Panc1 (cell line): ENCODE data around the gene MTO1. TPM values are rescaled to one million over a fixed set of nuclear protein-coding genes. Genes with fewer than 3 reads are reported as not detected.

ENCODE experiments used
- ATAC-seq: fragments of 200-7000 bp; cut with Tn5 transposase; 2 replicates; pipeline ENCODE4 v1.9.1; 2020; ENCODE audit warnings: mild to moderate bottlenecking, moderate library complexity
- BruUV-seq: library from RNA; stranded (reverse); fragments of 400-500 nt; replicated peaks from 2 replicates; lab custom pipeline; 2021; lab: Mats Ljungman, UMichigan
- CTCF ChIA-PET: fragments of 300-600 bp; sonication (Branson Sonifier 250); formaldehyde crosslinking; loops from one replicate; lab custom pipeline; 2022; ENCODE audit warnings: antibody characterized with exemption; lab: Charles Lee
- POLR2A ChIA-PET: fragments of 300-600 bp; sonication (Branson Sonifier 250); formaldehyde crosslinking; loops from one replicate; lab custom pipeline; 2022; ENCODE audit warnings: antibody characterized with exemption; lab: Charles Lee
- DNase-seq: peaks from one replicate; pipeline ENCODE4 v3.0.0-alpha.2; 2010; ENCODE audit warnings: low read depth, low spot score
- H3K27ac ChIP-seq: 2 replicates; pipeline ENCODE4 v1.5.1; 2011; ENCODE audit warnings: mild to moderate bottlenecking, low read length, inconsistent platforms
- H3K27me3 ChIP-seq: fragments of 200-500 bp; sonication (Bioruptor generic); 2 replicates; pipeline ENCODE4 v1.6.0; 2014; ENCODE audit warnings: low read length, inconsistent platforms; ENCODE audit not compliant: control insufficient read depth, insufficient read depth
- H3K36me3 ChIP-seq: fragments of 200-500 bp; sonication (Bioruptor generic); 2 replicates; pipeline ENCODE4 v1.5.1; 2014; ENCODE audit warnings: inconsistent platforms, mild to moderate bottlenecking, low read length, moderate library complexity; ENCODE audit not compliant: control insufficient read depth, insufficient read depth
- H3K4me1 ChIP-seq: 2 replicates; pipeline ENCODE4 v1.5.1; 2011; ENCODE audit warnings: inconsistent platforms, mild to moderate bottlenecking, low read length, moderate library complexity; ENCODE audit not compliant: control insufficient read depth, insufficient read depth
- H3K4me3 ChIP-seq, 2 experiments: 2 replicates each; pipeline ENCODE4 v1.5.1; 2011 to 2012; ENCODE audit warnings: low read depth in 2 of 2, low read length in 2 of 2, mild to moderate bottlenecking in 2 of 2, inconsistent platforms in 1 of 2, moderate library complexity in 1 of 2
- H3K9me3 ChIP-seq: fragments of 200-500 bp; sonication (Bioruptor generic); 2 replicates; pipeline ENCODE4 v1.5.1; 2014; ENCODE audit warnings: low read depth, mild to moderate bottlenecking, inconsistent platforms, low read length, moderate library complexity; ENCODE audit not compliant: control insufficient read depth, insufficient read depth
- CTCF ChIP-seq: fragments of 450-650 bp; IDR thresholded peaks from 2 replicates; pipeline ENCODE4 v1.5.1; 2017; ENCODE audit warnings: mild to moderate bottlenecking
- POLR2AphosphoS5 ChIP-seq: IDR thresholded peaks from 2 replicates; pipeline ENCODE4 v1.6.1; 2012; ENCODE audit warnings: mild to moderate bottlenecking, low read depth, low read length, moderate library complexity
- SIN3A ChIP-seq: IDR thresholded peaks from 2 replicates; pipeline ENCODE4 v1.6.1; 2012; ENCODE audit warnings: low read depth, mild to moderate bottlenecking, low read length, moderate library complexity, borderline replicate concordance; ENCODE audit not compliant: insufficient read depth
- TCF7L2 ChIP-seq: IDR thresholded peaks from 2 replicates; pipeline ENCODE4 v1.6.1; 2011; ENCODE audit warnings: mild to moderate bottlenecking, low read depth, low read length, inconsistent platforms
- in situ Hi-C: cut with HindIII; loops from 2 replicates; pipeline ENCODE4 v1.10.0; 2016; ENCODE audit warnings: low sequenced_read_pairs, low pct_unique_long_range_greater_than_20kb
- intact Hi-C: fragments of 100-400 bp; cut with micrococcal nuclease; formaldehyde crosslinking; loops from one replicate; pipeline ENCODE4 v1.10.0; 2022; ENCODE audit not compliant: unreplicated experiment
- total RNA-seq: library from RNA; stranded (reverse); gene quantifications from one replicate; pipeline ENCODE4 v1.2.1, GENCODE V29; 2021; ENCODE audit not compliant: unreplicated experiment
- TF ChIP-seq, protein P1 (sequence below), 2 experiments: IDR thresholded peaks; 2 replicates each; pipeline ENCODE4 v1.6.1; 2011 to 2012; ENCODE audit warnings: low read depth in 2 of 2, control low read depth in 1 of 2, low read length in 1 of 2, mild to moderate bottlenecking in 1 of 2, moderate library complexity in 1 of 2; ENCODE audit not compliant: insufficient read depth in 1 of 2

MTO1 gene
- total RNA-seq, 1 experiment from 2014 or later: 57.9 TPM

DNA sequence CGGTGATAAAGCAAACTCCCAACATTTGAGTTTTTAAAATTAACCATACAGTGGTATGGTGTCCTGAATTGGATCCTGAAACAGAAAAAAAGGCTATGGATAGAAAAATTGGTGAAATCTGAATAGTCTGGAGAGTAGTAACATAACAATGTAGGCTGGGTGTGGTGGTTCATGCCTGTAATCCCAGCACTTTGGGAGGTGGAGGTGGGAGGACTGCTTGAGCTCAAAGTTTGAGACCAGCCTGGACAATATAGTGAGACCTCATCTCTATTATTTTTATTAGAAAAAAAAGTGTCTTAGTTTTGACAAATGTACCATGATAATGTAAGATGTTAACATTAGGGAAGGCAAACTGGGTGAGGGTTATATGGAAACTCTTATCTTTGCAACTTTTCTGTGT, 48.3 kb downstream of the MTO1 start:
- H3K9me3 ChIP-seq: no peaks in the 10 kb centered on the region
- ChIA-PET POLR2A (no interaction called here), CTCF (no interaction called here)
- no peak for TF ChIP-seq TCF7L2
- H3K4me3 ChIP-seq: no peak overlapping the region
- intact Hi-C loops (no loop called here), in situ Hi-C loops (no loop called here)
- no peaks in the 10 kb centered on the region for H3K36me3 ChIP-seq
- no peak overlapping the region for H3K27ac ChIP-seq
- no peak for DNase-seq
- ATAC-seq: no peak
- peaks cover 3% of the 10 kb centered on the region for H3K4me1 ChIP-seq
- H3K27me3 ChIP-seq: no peaks in the 10 kb centered on the region
- BruUV-seq: no TSS peak

- ChIA-PET CTCF (interaction anchor here (0.7 kb wide), 1 partner anchor 80 kb away, joined by 4 read pairs; no protein-coding TSS in a partner anchor), POLR2A (interaction anchor here (0.7 kb wide), 1 partner anchor 88 kb away, joined by 4 read pairs; no protein-coding TSS in a partner anchor)
- TF ChIP-seq TCF7L2: no peak
- intact Hi-C loops: no loop called here
- ATAC-seq (no peak), DNase-seq (no peak)
- Histone ChIP-seq H3K9me3 (no peaks in the 10 kb centered on the region), H3K27me3 (no peaks in the 10 kb centered on the region), H3K4me1 (peaks cover 23% of the 10 kb centered on the region), H3K4me3 (no peak overlapping the region), H3K27ac (no peak overlapping the region), H3K36me3 (peaks cover 11% of the 10 kb centered on the region)
- no TSS peak for BruUV-seq
- in situ Hi-C loops: no loop called here
These were observed 50.3 kb downstream of the MTO1 start for GRCh38 chr6:73511796-73512195.

DNA sequence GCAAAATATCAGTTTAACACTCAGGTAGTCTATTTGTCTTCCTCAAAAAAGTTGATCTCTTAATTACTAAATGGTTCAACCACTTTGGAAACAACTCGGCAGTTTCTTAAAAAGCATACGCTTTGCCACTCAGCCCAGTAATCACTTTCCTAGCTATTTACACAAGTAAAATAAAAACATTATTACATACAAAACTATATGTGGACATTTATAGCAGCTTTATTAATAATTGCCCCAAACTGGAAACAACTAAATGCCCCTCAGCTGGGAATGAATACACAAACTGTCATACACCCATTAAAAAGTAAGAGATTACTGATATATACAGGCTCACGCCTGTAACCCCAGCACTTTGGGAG, 51.9 kb downstream of the MTO1 start:
- Histone ChIP-seq H3K27ac (0 out of 2 replicates have a peak overlapping the region, but pooled peaks have one; percentile 26), H3K9me3 (no peaks in the 10 kb centered on the region), H3K4me1 (peaks cover 28% of the 10 kb centered on the region), H3K4me3 (no peak overlapping the region), H3K36me3 (peaks cover 20% of the 10 kb centered on the region), H3K27me3 (no peaks in the 10 kb centered on the region)
- ATAC-seq (peak; percentile 36), DNase-seq (no peak)
- TF ChIP-seq TCF7L2 (no peak), CTCF (no peak), POLR2AphosphoS5 (no peak), SIN3A (no peak)
- TF ChIP-seq, protein P1, sequence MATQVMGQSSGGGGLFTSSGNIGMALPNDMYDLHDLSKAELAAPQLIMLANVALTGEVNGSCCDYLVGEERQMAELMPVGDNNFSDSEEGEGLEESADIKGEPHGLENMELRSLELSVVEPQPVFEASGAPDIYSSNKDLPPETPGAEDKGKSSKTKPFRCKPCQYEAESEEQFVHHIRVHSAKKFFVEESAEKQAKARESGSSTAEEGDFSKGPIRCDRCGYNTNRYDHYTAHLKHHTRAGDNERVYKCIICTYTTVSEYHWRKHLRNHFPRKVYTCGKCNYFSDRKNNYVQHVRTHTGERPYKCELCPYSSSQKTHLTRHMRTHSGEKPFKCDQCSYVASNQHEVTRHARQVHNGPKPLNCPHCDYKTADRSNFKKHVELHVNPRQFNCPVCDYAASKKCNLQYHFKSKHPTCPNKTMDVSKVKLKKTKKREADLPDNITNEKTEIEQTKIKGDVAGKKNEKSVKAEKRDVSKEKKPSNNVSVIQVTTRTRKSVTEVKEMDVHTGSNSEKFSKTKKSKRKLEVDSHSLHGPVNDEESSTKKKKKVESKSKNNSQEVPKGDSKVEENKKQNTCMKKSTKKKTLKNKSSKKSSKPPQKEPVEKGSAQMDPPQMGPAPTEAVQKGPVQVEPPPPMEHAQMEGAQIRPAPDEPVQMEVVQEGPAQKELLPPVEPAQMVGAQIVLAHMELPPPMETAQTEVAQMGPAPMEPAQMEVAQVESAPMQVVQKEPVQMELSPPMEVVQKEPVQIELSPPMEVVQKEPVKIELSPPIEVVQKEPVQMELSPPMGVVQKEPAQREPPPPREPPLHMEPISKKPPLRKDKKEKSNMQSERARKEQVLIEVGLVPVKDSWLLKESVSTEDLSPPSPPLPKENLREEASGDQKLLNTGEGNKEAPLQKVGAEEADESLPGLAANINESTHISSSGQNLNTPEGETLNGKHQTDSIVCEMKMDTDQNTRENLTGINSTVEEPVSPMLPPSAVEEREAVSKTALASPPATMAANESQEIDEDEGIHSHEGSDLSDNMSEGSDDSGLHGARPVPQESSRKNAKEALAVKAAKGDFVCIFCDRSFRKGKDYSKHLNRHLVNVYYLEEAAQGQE (IDR thresholded peaks at IDR 0.05; ENCODE audit: insufficient read depth in 1 of 2, low read depth in 2 of 2, low read length in 1 of 2): no peak
- ChIA-PET CTCF (interaction anchor here (0.6 to 0.9 kb wide), 3 partner anchors 99 to 1626 kb away, joined by 4 to 5 read pairs (median 4); no protein-coding TSS in a partner anchor), POLR2A (interaction anchor here (0.7 to 3.4 kb wide), 12 partner anchors 47 to 139 kb away, joined by 3 to 20 read pairs (median 5); partner anchors contain the start of genes CGAS and MTO1)
- in situ Hi-C loops: no loop called here
- BruUV-seq: no TSS peak
- intact Hi-C loops: no loop called here
